ENCODE measurements around the gene EYA4.
"Not testable (repeated sequence)": the region's sequence is repeated elsewhere in the genome, so short reads cannot be mapped to it uniquely, and the experiment has no call there.

The EYA4 gene

GRCh38 chr6:133553652-133554051 lies 312.5 kb downstream of the EYA4 start:
- DNase-seq, result peak; percentile 65
- in situ Hi-C loops (cut with HindIII; ENCODE audit: low pct_ligation_motif_present, low sequenced_read_pairs), result no loop called here
- Histone ChIP-seq H3K27me3 (replicated peaks) (no peaks in the 10 kb centered on the region), H3K27ac (no peak overlapping the region), H3K4me3 (ENCODE audit: low read depth, low read length) (no peak overlapping the region), H3K36me3 (replicated peaks) (no peaks in the 10 kb centered on the region)
- peak; percentile 70 for TF ChIP-seq CTCF (IDR thresholded peaks at IDR 0.05; ENCODE audit: low read depth, low read length, missing control alignments)

- H3K27me3 ChIP-seq (replicated peaks); in situ Hi-C loops (cut with HindIII; ENCODE audit: low pct_ligation_motif_present, low sequenced_read_pairs): not testable (repeated sequence)
These were observed 313.0 kb downstream of the EYA4 start for GRCh38 chr6:133554121-133554520.

DNA sequence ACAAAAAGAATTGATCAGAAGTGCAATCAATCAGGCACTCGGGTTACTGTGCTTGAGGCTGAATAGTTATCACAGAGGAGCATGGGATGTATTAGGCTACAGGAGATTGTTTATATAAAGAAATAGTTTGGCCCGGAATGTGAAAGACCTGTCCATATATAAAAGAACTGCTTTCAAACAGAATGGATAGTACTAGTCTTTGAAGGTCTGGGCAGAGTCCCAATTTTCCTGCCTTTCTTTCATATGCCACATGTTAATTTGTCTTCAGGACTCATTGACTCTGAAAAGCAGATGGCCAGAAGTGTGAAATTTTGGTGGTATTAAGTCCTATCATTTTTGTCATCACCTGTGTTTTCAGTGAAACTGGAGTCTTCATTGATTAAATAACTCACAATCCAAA lies 314.5 kb downstream of the EYA4 start:
- H3K27ac ChIP-seq, result no peak overlapping the region
- no peaks in the 10 kb centered on the region for H3K27me3 ChIP-seq (replicated peaks)
- TF ChIP-seq CTCF (IDR thresholded peaks at IDR 0.05; ENCODE audit: low read depth, low read length, missing control alignments), result no peak
- no peaks in the 10 kb centered on the region for H3K36me3 ChIP-seq (replicated peaks)
- in situ Hi-C loops (cut with HindIII; ENCODE audit: low pct_ligation_motif_present, low sequenced_read_pairs), result no loop called here
- H3K4me3 ChIP-seq (ENCODE audit: low read depth, low read length), result no peak overlapping the region
- DNase-seq, result no peak

More at GRCh38 chr6:133554121-133554520, 313.0 kb downstream of the EYA4 start:
- DNase-seq; H3K27ac ChIP-seq; H3K4me3 ChIP-seq (ENCODE audit: low read depth, low read length); H3K36me3 ChIP-seq (replicated peaks): not testable (repeated sequence)

- H3K27me3 ChIP-seq (replicated peaks), result no peaks in the 10 kb centered on the region
- TF ChIP-seq CTCF (IDR thresholded peaks at IDR 0.05; ENCODE audit: low read depth, low read length, missing control alignments), result no peak
- in situ Hi-C loops (cut with HindIII; ENCODE audit: low pct_ligation_motif_present, low sequenced_read_pairs), result no loop called here
- no peaks in the 10 kb centered on the region for H3K36me3 ChIP-seq (replicated peaks)
- H3K4me3 ChIP-seq (ENCODE audit: low read depth, low read length), result no peak overlapping the region
- no peak for DNase-seq
- no peak overlapping the region for H3K27ac ChIP-seq
These were observed 318.8 kb downstream of the EYA4 start for GRCh38 chr6:133559926-133560325.

DNA sequence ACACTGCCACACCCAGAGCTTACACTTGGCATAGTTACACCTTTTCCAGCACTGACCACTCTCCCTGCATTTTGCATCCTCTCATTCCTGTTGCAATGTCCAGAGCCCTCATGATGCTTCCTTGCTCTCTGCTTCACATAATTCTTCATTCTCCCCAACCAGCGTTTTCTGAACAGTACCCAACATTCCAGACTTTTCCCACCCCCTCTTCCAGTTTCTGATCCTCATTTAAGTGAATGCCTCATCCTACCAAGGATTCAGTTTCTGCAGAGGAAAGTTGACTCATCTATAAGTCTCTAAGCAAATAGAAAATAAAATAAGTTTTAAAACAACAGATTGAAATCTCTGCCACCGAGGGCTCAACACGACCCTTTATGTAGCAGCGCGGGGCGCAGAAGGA lies 326.5 kb downstream of the EYA4 start:
- Histone ChIP-seq H3K4me3 (ENCODE audit: low read depth, low read length) (no peak overlapping the region), H3K27me3 (replicated peaks) (no peaks in the 10 kb centered on the region), H3K27ac (no peak overlapping the region), H3K36me3 (replicated peaks) (no peaks in the 10 kb centered on the region)
- in situ Hi-C loops (cut with HindIII; ENCODE audit: low pct_ligation_motif_present, low sequenced_read_pairs), result no loop called here
- TF ChIP-seq CTCF (IDR thresholded peaks at IDR 0.05; ENCODE audit: low read depth, low read length, missing control alignments), result no peak
- DNase-seq, result no peak

DNA sequence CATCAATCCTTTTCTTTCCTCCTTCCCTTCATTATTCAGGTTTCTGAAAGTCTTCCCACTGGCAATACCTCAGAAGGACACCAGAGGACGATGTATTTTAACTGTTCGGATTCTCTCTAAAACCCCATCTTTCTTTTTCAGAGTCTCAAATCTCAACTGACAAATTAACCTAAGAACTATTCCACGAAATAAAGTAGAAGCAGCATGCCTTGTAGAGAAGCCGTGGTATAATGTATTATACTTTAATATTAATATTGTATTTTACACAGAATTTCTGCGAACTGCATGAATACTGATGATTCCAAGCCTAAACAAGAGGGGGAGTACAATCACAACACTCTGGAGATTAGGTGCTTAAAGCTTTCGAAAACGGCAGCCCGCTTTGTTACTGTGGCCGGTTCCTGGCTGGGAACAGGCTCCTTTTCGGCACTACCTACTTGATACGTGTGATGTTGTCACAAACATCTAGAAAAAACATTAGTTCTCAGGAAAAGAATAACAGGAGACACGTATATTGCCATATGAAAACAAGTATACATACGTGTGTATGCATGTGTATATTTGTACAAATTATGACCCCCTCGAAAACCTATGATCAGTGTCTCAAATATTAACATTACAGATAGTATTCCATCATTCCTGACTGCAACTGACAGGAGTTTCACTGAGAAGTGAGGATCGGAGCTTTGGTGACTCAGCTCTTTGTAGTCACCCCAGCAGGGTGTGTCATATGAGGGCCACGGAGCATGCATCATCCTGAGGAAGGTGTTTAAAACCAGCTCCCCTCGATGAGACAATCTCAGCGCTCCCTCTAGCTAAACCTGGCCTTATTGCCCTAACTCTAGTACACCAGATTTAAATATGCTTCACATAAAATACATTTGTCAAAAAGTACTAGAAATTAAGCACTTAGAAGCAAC lies 328.1 kb downstream of the EYA4 start:
- Histone ChIP-seq H3K4me3 (ENCODE audit: low read depth, low read length) (peak overlapping the region; percentile 54), H3K36me3 (replicated peaks) (no peaks in the 10 kb centered on the region), H3K27me3 (replicated peaks) (no peaks in the 10 kb centered on the region), H3K27ac (peak overlapping the region; percentile 81)
- peak; percentile 86 for TF ChIP-seq CTCF (IDR thresholded peaks at IDR 0.05; ENCODE audit: low read depth, low read length, missing control alignments)
- peak; percentile 83 for DNase-seq
- in situ Hi-C loops (cut with HindIII; ENCODE audit: low pct_ligation_motif_present, low sequenced_read_pairs), result no loop called here
